ENCODE measurements around the gene WFDC8.
"Not testable (repeated sequence)": the region's sequence is repeated elsewhere in the genome, so short reads cannot be mapped to it uniquely, and the experiment has no call there.

WFDC8 gene

GRCh38 chr20:45579184-45579583, at the start of gene WFDC8:
Gene WFDC8, minus strand, starts transcription at chr20:45579284. Its CDS starts 37 bp downstream, at chr20:45579247.
- DNase-seq, result no peak

- no peak for DNase-seq
These were observed 47.5 kb upstream of the WFDC8 start for GRCh38 chr20:45626540-45626939.

DNA sequence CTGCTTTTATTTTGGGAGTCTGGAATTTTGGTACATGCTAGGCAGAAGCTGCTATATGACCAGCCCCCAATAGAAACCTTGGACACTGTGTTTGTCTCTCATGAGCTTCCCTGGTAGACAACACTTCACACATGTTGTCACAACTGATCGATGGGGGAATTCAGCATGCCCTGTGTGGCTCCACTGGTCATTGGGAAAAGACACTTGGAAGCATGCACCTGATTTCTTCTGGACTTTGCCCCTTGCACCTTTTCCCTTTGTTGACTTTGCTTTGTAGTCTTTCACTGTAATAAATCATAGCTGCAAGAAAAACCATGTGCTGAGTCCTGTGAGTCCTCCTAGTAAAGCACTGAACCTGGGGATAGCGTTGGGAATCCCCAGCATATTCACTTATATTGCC, 42.5 kb upstream of the WFDC8 start:
- no peak for DNase-seq

- no peak for DNase-seq
These were observed 38.5 kb upstream of the WFDC8 start for GRCh38 chr20:45617591-45617990.

DNA sequence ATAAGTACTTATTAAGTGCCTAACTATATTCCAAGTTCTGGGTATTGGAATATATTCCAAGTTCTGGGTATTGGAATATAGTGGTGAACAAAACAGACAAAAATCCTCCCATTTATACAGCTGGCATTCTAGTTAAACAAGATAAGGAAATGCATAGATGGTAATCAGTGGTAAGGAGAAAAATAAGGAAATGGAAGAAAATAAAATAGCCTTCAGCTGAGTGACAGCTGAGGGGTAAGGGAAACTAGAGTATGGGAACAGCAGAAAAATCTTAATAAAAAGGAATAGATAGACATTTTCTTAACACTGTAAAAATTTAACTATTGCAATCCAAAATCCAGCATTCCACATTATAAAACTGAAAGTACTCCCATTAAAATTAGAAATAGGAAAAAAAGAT, 33.2 kb upstream of the WFDC8 start:
- no peak for DNase-seq

GRCh38 chr20:45611054-45611453, 32.0 kb upstream of the WFDC8 start:
- DNase-seq, result no peak

- DNase-seq, result no peak
These were observed 28.7 kb upstream of the WFDC8 start for GRCh38 chr20:45607810-45608209.

GRCh38 chr20:45595235-45595634, 16.2 kb upstream of the WFDC8 start:
- DNase-seq, result no peak

- DNase-seq, result no peak
These were observed 14.4 kb upstream of the WFDC8 start for GRCh38 chr20:45593498-45593897.

DNA sequence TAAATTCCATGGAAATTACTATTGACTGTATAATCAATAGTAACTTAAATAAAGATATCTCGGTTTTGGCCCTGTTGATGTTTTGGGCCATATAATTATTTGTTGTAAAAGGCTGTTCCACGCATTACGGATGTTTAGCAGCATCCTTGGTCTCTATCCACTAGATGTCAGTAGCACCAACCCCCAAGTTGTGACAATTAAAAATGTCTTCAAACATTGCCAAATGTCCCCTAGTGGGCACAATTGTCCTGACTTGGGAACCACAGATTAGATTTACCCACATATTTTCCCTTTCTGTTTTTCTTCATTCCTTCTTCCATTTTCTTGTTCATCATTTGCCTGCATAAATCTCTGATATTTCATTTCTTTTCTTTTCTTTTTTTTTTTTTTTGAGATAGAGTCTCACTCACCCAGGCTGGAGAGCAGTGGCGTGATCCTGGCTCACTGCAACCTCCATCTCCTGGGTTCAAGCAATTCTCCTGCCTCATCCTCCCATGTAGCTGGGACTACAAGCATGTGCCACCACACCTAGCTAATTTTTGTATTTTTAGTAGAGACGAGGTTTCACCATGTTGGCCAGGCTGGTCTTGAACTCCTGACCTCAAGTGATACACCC, 13.6 kb upstream of the WFDC8 start:
- no peak for DNase-seq

- no peak for DNase-seq
These were observed 10.6 kb upstream of the WFDC8 start for GRCh38 chr20:45589725-45590124.

GRCh38 chr20:45588800-45589199, 9.7 kb upstream of the WFDC8 start:
- DNase-seq, result no peak

GRCh38 chr20:45585986-45586385, 6.9 kb upstream of the WFDC8 start:
- not testable (repeated sequence) for DNase-seq

DNA sequence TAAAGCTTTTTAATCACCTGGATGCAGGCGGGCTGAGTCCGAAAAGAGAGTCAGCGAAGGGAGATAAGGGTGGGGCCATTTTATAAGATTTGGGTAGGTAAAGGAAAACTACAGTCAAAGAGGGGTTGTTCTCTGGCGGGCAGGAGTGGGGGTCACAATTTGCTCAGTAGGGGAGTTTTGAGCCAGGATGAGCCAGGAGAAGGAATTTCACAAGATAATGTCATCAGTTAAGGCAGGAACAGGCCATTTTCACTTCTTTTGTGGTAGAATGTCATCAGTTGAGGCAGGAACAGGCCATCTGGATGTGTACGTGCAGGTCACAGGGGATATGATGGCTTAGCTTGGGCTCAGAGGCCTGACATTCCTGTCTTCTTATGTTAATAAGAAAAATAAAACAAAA, 5.2 kb upstream of the WFDC8 start:
- DNase-seq, result not testable (repeated sequence)

GRCh38 chr20:45583502-45583901, 4.4 kb upstream of the WFDC8 start:
- DNase-seq, result no peak

DNA sequence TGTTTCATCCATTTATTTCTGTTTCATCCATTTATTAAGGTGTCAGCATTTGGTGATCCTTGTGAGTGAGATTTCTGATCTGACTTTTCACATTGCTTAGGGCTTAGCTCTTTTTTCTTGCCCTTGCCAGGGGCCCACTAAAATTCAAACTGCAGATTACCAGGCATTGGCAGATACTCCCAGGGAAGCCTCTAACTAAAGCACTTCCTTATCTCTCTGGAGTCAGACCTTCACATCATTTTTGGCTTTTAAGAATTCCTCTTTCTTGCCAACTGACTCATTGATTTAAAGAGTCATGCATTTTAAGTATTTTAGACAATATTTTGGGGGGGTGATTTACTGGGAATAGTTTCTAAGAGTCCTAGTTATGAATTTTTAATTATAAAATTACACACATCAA, 2.6 kb upstream of the WFDC8 start:
- DNase-seq, result no peak

- no peak for DNase-seq
These were observed 853 bp downstream of the WFDC8 start for GRCh38 chr20:45578231-45578630.

DNA sequence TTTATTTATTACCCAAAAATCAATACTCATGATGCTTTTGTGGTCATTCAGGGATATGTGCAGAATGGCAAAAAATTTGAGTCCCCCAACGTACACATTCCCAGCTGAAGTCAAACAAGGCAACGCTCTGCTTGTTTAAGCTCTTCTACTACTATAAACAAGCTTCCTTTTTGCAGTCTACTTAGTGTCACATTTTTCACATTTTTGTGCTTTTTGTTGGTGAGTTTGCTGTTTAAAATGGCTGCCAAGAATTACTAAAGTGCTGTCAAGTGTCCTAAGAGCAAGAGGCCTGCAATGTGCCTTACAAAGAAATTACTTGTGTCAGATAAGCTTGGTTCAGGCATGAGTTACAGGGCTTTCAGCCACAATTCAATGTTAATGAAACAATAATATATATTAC, 2.1 kb downstream of the WFDC8 start:
- no peak for DNase-seq

- no peak for DNase-seq
These were observed 3.2 kb downstream of the WFDC8 start for GRCh38 chr20:45575931-45576330.

GRCh38 chr20:45569650-45570049, 9.4 kb downstream of the WFDC8 start:
- not testable (repeated sequence) for DNase-seq

GRCh38 chr20:45564760-45565276, 14.3 kb downstream of the WFDC8 start:
- DNase-seq, result no peak

DNA sequence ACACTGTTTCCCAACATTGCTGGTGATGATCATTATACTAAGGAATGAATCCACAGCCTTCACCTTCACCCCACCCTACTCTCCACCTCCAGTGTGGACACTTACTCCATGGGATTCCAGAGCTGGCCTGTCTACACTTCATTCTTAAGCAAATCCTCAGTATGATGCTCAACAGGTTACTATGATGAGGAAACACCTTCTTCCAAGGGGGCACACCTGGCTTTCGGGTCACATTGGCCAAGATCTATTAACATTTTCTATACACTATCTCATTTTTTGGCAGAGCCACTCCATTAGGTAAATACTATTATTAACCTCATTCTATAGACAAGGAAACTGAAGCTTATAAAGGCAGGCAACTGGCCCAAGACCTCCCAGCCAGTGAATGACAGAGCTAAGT, 23.9 kb downstream of the WFDC8 start:
- DNase-seq, result no peak

DNA sequence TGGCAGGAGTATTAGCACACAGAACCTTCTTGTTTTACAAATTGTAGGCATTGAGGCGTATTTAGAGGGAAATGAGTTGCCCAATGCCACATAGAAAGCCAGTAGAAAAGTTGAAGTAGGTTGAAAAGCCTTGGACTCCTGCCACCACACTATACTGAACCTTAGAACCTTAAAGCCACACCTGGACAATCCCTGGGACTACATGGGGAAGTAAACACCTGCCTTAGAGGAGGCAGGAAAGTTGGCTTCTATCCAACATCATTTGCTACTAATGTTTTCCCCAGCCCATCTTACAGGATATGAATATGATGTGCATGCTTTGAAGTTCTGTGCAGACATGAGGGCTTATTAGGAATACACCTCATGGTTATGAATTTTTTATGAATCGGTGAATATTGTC, 26.6 kb downstream of the WFDC8 start:
- no peak for DNase-seq

GRCh38 chr20:45550765-45551164, 28.3 kb downstream of the WFDC8 start:
- no peak for DNase-seq

DNA sequence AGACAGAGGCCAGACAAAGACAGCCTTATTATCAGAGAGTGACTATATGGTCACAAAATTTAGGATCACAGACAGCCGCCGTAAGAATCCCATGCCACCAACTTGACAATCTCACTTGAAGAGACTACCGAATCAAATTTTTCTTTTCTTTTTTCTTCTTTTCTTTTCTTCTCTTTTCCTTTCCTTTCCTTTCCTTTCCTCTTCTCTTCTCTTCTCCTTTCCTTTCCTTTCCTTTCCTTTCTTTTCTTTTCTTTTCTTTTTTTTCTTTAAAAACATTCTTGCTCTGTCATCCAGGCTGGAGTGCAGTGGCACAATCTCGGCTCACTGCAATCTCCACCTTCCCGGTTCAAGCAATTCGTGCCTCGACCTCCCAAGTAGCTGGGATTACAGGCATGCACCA, 30.7 kb downstream of the WFDC8 start:
- DNase-seq, result no peak

Data from NCI-H187 (cell line).